Vagina (tissue), 2 donors: Measurements from ENCODE around the gene CAVIN1. TPM values are rescaled to one million over a fixed set of nuclear protein-coding genes. Genes with fewer than 3 reads are reported as not detected.

Experiments used
- DNase-seq, 2 donors: peaks; one replicate each; pipeline ENCODE4 v3.0.0-alpha.2; 2017; ENCODE audit errors: extremely low spot score in 2 of 2
- H3K27ac ChIP-seq: fragments of 200-600 bp; sonication (generic); one replicate; pipeline ENCODE4 v1.5.1; 2019
- H3K27me3 ChIP-seq: fragments of 200-600 bp; sonication (generic); one replicate; pipeline ENCODE4 v1.5.1; 2019
- H3K36me3 ChIP-seq, 2 donors: fragments of 200-600 bp; sonication (generic); one replicate each; pipeline ENCODE4 v1.5.1; 2017 to 2019
- H3K4me1 ChIP-seq: fragments of 200-600 bp; sonication (generic); one replicate; pipeline ENCODE4 v1.5.1; 2019
- H3K4me3 ChIP-seq, 2 donors: fragments of 200-600 bp; sonication (generic); 1 replicate in 1 of 2; 2 replicates in 1 of 2; pipeline ENCODE4 v1.5.1; 2016 to 2019
- H3K9me3 ChIP-seq: fragments of 200-600 bp; sonication (generic); one replicate; pipeline ENCODE4 v1.5.1; 2019
- POLR2A ChIP-seq, 2 donors: fragments of 450-650 bp; IDR thresholded peaks; one replicate each; pipeline ENCODE4 v1.6.1; 2017; ENCODE audit warnings: antibody characterized with exemption in 2 of 2, mild to moderate bottlenecking in 2 of 2, moderate library complexity in 2 of 2
- POLR2AphosphoS5 ChIP-seq, 2 donors: sonication (generic); formaldehyde crosslinking; IDR thresholded peaks; one replicate each; pipeline ENCODE4 v1.9.0; 2017; ENCODE audit warnings: antibody characterized with exemption in 2 of 2, mild to moderate bottlenecking in 2 of 2, low read depth in 1 of 2; ENCODE audit not compliant: insufficient read depth in 1 of 2
- intact Hi-C: fragments of 100-400 bp; cut with DNase I; formaldehyde crosslinking; loops from one replicate; pipeline ENCODE4 v1.15.1; 2023
- total RNA-seq: library from RNA; depleted of rRNA; stranded (reverse); fragments of >200 nt; gene quantifications from one replicate; pipeline ENCODE4 v1.2.3, GENCODE V29; 2016
- TF ChIP-seq, protein P1 (sequence below), 3 experiments: fragments of 450-650 bp in 2 of 3; fragments of 200-600 bp in 1 of 3; sonication (generic) in 1 of 3; IDR thresholded peaks; one replicate each; pipeline ENCODE4 v1.5.1; 2017 to 2019; ENCODE audit warnings: antibody characterized with exemption in 3 of 3, mild to moderate bottlenecking in 2 of 3, moderate library complexity in 2 of 3

The CAVIN1 gene
- total RNA-seq, 1 donor from 2014 or later, result 268 TPM

DNA sequence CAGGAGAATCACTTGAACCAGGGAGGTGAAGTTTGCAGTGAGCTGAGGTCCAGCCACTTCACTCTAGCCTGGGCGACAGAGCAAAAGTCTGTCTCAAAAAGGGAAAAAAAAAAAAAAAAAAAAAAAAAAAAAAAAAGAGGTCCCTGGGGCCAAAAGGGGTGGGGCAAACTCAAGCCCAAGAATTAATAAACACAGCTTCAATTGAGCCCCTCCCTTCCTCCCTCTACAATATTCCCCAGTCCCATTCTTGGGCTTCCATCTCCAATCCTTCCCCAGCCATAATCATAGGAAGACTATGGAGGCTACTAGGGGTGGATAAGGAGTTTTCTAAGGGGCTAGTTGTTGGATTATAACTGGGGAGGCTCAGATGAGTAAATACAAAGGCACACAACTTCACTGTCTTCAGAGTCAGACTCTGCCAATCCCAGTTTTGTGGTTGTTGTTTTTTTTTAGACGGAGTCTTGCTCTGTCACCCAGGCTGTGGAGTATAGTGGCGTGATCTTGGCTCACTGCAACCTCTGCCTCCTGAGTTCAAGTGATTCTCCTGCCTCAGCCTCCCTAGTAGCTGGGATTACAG lies 9.5 kb downstream of the CAVIN1 start:
- TF ChIP-seq POLR2AphosphoS5 (IDR thresholded peaks at IDR 0.05; ENCODE audit: insufficient read depth in 1 of 2, low read depth in 1 of 2) (no peak), POLR2A (IDR thresholded peaks at IDR 0.05) (no peak)
- TF ChIP-seq, protein P1, sequence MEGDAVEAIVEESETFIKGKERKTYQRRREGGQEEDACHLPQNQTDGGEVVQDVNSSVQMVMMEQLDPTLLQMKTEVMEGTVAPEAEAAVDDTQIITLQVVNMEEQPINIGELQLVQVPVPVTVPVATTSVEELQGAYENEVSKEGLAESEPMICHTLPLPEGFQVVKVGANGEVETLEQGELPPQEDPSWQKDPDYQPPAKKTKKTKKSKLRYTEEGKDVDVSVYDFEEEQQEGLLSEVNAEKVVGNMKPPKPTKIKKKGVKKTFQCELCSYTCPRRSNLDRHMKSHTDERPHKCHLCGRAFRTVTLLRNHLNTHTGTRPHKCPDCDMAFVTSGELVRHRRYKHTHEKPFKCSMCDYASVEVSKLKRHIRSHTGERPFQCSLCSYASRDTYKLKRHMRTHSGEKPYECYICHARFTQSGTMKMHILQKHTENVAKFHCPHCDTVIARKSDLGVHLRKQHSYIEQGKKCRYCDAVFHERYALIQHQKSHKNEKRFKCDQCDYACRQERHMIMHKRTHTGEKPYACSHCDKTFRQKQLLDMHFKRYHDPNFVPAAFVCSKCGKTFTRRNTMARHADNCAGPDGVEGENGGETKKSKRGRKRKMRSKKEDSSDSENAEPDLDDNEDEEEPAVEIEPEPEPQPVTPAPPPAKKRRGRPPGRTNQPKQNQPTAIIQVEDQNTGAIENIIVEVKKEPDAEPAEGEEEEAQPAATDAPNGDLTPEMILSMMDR (IDR thresholded peaks at IDR 0.05), result no peak
- Histone ChIP-seq H3K27me3 (no peaks in the 10 kb centered on the region), H3K27ac (peak overlapping the region; percentile 90), H3K4me1 (peaks cover 88% of the 10 kb centered on the region), H3K9me3 (no peaks in the 10 kb centered on the region), H3K4me3 (no peak overlapping the region), H3K36me3 (no peaks in the 10 kb centered on the region)
- intact Hi-C loops, result no loop called here
- DNase-seq, result no peak

DNA sequence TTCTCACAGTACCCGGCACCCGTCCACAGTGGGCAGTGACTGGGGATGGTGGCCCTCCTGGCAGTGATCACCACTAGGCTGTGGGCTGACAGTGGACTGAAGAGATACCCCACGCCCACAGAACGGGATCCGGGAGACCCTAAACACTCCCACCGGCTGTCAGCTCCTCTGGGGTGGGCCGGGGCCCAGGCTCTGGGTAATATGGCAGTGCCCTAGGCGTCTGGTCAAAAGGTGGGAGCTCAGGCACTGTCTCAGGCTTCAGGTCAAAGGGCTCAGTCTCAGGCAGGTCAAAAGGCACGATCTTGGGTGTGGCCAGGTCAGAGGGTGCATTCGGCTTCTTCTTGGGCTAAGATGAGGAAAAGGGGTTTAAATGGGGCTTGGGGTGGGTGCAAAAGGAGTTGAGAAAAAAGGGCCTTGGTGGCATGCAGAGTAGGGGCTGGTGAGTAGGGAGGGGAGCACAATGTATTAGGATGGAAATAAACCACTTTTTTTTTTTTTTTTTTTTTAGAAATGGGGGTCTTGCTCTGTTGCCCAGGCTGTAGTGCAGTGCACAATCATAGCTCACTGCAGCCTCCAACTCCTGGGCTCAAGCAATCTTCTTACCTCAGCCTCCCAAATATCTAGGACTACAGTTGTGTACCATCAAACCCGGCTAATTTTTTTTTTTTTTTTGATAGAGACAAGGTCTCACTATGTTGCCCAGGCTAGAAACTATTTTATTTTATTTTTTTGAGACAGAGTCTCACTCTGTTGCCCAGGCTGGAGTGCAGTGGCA lies 11.0 kb downstream of the CAVIN1 start:
- H3K9me3 ChIP-seq, result no peaks in the 10 kb centered on the region
- peak overlapping the region; percentile 10 for H3K4me3 ChIP-seq
- no peak for DNase-seq
- H3K27me3 ChIP-seq, result no peaks in the 10 kb centered on the region
- peaks cover 95% of the 10 kb centered on the region for H3K4me1 ChIP-seq
- H3K27ac ChIP-seq, result peak overlapping the region; percentile 90
- intact Hi-C loops, result no loop called here
- H3K36me3 ChIP-seq, result no peaks in the 10 kb centered on the region
- no peak for TF ChIP-seq POLR2A (IDR thresholded peaks at IDR 0.05)
- TF ChIP-seq, protein P1 (IDR thresholded peaks at IDR 0.05), result no peak
- no peak for TF ChIP-seq POLR2AphosphoS5 (IDR thresholded peaks at IDR 0.05; ENCODE audit: insufficient read depth in 1 of 2, low read depth in 1 of 2)

DNA sequence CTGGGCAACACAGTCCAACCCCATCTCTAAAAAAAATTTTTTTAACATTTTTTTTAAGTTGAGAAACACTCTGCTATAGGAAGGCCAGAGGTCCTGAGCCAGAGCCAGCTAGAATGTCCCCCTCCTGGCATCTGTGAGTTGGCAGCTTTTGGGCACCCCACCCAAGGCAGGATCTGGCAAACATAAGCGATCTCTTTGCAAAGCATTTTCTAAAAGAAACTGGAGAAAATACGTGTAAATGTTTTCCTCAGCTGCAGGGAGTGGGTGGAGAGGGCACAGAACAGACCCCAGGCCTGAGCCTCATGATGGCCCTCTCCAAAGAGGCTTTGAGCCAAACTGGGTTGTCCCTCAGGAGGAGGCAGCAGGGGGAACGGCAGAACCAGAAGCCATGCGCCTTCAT lies 11.7 kb downstream of the CAVIN1 start:
- H3K4me1 ChIP-seq, result peaks cover 96% of the 10 kb centered on the region

DNA sequence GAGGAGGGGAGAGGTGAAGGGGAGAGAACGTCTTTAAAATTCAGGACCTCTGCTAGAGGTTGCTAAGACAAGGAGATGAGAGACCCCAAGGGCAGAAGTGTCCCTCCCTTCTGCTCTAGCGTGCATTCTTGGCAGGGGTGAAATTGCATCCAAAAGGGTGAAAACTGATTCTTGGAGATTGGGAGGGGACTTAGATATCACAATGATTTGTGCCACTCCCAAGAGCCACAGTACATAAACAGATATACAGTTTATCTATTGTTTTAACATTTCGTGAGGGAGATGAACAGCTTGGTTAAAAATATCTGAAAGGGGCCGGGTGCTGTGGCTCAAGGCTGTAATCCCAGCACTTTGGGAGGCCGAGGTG lies 12.8 kb downstream of the CAVIN1 start:
- no peaks in the 10 kb centered on the region for H3K9me3 ChIP-seq
- H3K36me3 ChIP-seq, result no peaks in the 10 kb centered on the region
- TF ChIP-seq, protein P1 (IDR thresholded peaks at IDR 0.05), result no peak
- no peak for TF ChIP-seq POLR2AphosphoS5 (IDR thresholded peaks at IDR 0.05; ENCODE audit: insufficient read depth in 1 of 2, low read depth in 1 of 2)
- no peak for TF ChIP-seq POLR2A (IDR thresholded peaks at IDR 0.05)
- H3K4me3 ChIP-seq, result peak overlapping the region in 1 of 2 donors; percentile 16
- no peak for DNase-seq
- intact Hi-C loops, result no loop called here
- no peaks in the 10 kb centered on the region for H3K27me3 ChIP-seq
- H3K27ac ChIP-seq, result peak overlapping the region; percentile 90
- peaks cover 89% of the 10 kb centered on the region for H3K4me1 ChIP-seq

More for the DNA sequence above, 11.7 kb downstream of the CAVIN1 start:
- DNase-seq, result no peak
- H3K9me3 ChIP-seq, result no peaks in the 10 kb centered on the region
- intact Hi-C loops, result no loop called here
- peak overlapping the region; percentile 90 for H3K27ac ChIP-seq
- TF ChIP-seq POLR2A (IDR thresholded peaks at IDR 0.05) (no peak), POLR2AphosphoS5 (IDR thresholded peaks at IDR 0.05; ENCODE audit: insufficient read depth in 1 of 2, low read depth in 1 of 2) (no peak)
- TF ChIP-seq, protein P1 (IDR thresholded peaks at IDR 0.05), result no peak
- H3K4me3 ChIP-seq, result peak overlapping the region; percentile 10
- H3K27me3 ChIP-seq, result no peaks in the 10 kb centered on the region
- H3K36me3 ChIP-seq, result no peaks in the 10 kb centered on the region
